Measurements from ENCODE around the gene RBBP4.
"Not testable (repeated sequence)": the region's sequence is repeated elsewhere in the genome, so short reads cannot be mapped to it uniquely, and the experiment has no call there.

The RBBP4 gene

GRCh38 chr1:32650752-32651460, at the start of gene RBBP4:
Gene RBBP4 (plus strand): TSS chr1:32651208. CDS start chr1:32651307, 99 bp downstream.
- peak; percentile 96 for DNase-seq (ENCODE audit: low read depth)

GRCh38 chr1:32605711-32606424, 45.1 kb upstream of the RBBP4 start:
- no peak for DNase-seq (ENCODE audit: low read depth)

GRCh38 chr1:32606565-32607371, 44.2 kb upstream of the RBBP4 start:
- DNase-seq (ENCODE audit: low read depth) = no peak

- DNase-seq (ENCODE audit: low read depth) = no peak
These were observed 41.8 kb upstream of the RBBP4 start for GRCh38 chr1:32609180-32609579.

- DNase-seq (ENCODE audit: low read depth) = no peak
These were observed 39.2 kb upstream of the RBBP4 start for GRCh38 chr1:32611859-32612188.

GRCh38 chr1:32612189-32612881, 38.7 kb upstream of the RBBP4 start:
- peak; percentile 26 for DNase-seq (ENCODE audit: low read depth)

GRCh38 chr1:32613472-32613871, 37.5 kb upstream of the RBBP4 start:
- DNase-seq (ENCODE audit: low read depth) = no peak

GRCh38 chr1:32618673-32619221, 32.3 kb upstream of the RBBP4 start:
- DNase-seq (ENCODE audit: low read depth) = no peak

- DNase-seq (ENCODE audit: low read depth) = no peak
These were observed 31.1 kb upstream of the RBBP4 start for GRCh38 chr1:32619701-32620485.

- no peak for DNase-seq (ENCODE audit: low read depth)
These were observed 28.8 kb upstream of the RBBP4 start for GRCh38 chr1:32622205-32622604.

- no peak for DNase-seq (ENCODE audit: low read depth)
These were observed 28.0 kb upstream of the RBBP4 start for GRCh38 chr1:32622806-32623681.

GRCh38 chr1:32623775-32624174, 27.2 kb upstream of the RBBP4 start:
- DNase-seq (ENCODE audit: low read depth) = no peak

- no peak for DNase-seq (ENCODE audit: low read depth)
These were observed 24.8 kb upstream of the RBBP4 start for GRCh38 chr1:32626176-32626575.

- DNase-seq (ENCODE audit: low read depth) = no peak
These were observed 23.3 kb upstream of the RBBP4 start for GRCh38 chr1:32627596-32628162.

GRCh38 chr1:32630173-32630572, 20.8 kb upstream of the RBBP4 start:
- not testable (repeated sequence) for DNase-seq (ENCODE audit: low read depth)

- no peak for DNase-seq (ENCODE audit: low read depth)
These were observed 18.2 kb upstream of the RBBP4 start for GRCh38 chr1:32632829-32633228.

- DNase-seq (ENCODE audit: low read depth) = no peak
These were observed 15.3 kb upstream of the RBBP4 start for GRCh38 chr1:32635508-32636277.

GRCh38 chr1:32636914-32637645, 13.9 kb upstream of the RBBP4 start:
- no peak for DNase-seq (ENCODE audit: low read depth)
